Caco-2 (cell line): Measurements from ENCODE around the gene COA3. TPM values are rescaled to one million over a fixed set of nuclear protein-coding genes. Genes with fewer than 3 reads are reported as not detected.

Experiments
- BruUV-seq: library from RNA; stranded (reverse); fragments of 400-500 nt; replicated peaks from 2 replicates; lab custom pipeline; 2021; lab: Mats Ljungman, UMichigan
- CTCF ChIA-PET: fragments of 300-600 bp; sonication (Branson Sonifier 250); formaldehyde crosslinking; loops from one replicate; lab custom pipeline; 2022; ENCODE audit warnings: antibody characterized with exemption; lab: Charles Lee
- POLR2A ChIA-PET: fragments of 300-600 bp; sonication (Branson Sonifier 250); formaldehyde crosslinking; loops from one replicate; lab custom pipeline; 2022; ENCODE audit warnings: antibody characterized with exemption; lab: Charles Lee
- DNase-seq, 2 experiments: peaks; one replicate each; pipeline versions ENCODE4 v3.0.0 to v3.0.0-alpha.2; 2020 to 2022
- H3K27me3 ChIP-seq: replicated peaks from 2 replicates; pipeline ENCODE4 v1.6.0; 2011; ENCODE audit warnings: low read length; ENCODE audit not compliant: control insufficient read depth, insufficient read depth
- H3K36me3 ChIP-seq: 2 replicates; pipeline ENCODE4 v1.5.1; 2011; ENCODE audit warnings: low read length; ENCODE audit not compliant: control insufficient read depth, insufficient read depth
- H3K4me1 ChIP-seq: fragments of 250-450 bp; sonication (Bioruptor Pico); 2 replicates; pipeline ENCODE4 v1.5.1; 2020; ENCODE audit warnings: mild to moderate bottlenecking
- H3K4me3 ChIP-seq: 2 replicates; pipeline ENCODE4 v1.5.1; 2011; ENCODE audit warnings: low read depth, mild to moderate bottlenecking, control low read depth, low read length
- H3K9me3 ChIP-seq: fragments of 250-450 bp; sonication (Bioruptor Pico); 2 replicates; pipeline ENCODE4 v1.5.1; 2020; ENCODE audit warnings: mild to moderate bottlenecking, moderate library complexity
- H3K27ac Mint-ChIP-seq: one replicate; pipeline ENCODE4 v1.8.0; 2022; ENCODE audit warnings: mixed read lengths; ENCODE audit not compliant: unreplicated experiment
- H3K27me3 Mint-ChIP-seq: one replicate; pipeline ENCODE4 v1.8.0; 2022; ENCODE audit warnings: mixed read lengths; ENCODE audit not compliant: insufficient read depth, unreplicated experiment
- H3K36me3 Mint-ChIP-seq: one replicate; pipeline ENCODE4 v1.8.0; 2022; ENCODE audit warnings: mild to moderate bottlenecking, mixed read lengths; ENCODE audit not compliant: insufficient read depth, unreplicated experiment
- H3K4me1 Mint-ChIP-seq: one replicate; pipeline ENCODE4 v1.8.0; 2022; ENCODE audit warnings: low read depth, mixed read lengths; ENCODE audit not compliant: unreplicated experiment
- H3K4me3 Mint-ChIP-seq: one replicate; pipeline ENCODE4 v1.8.0; 2022; ENCODE audit warnings: mild to moderate bottlenecking, moderate library complexity, mixed read lengths; ENCODE audit not compliant: unreplicated experiment
- H3K9me3 Mint-ChIP-seq: one replicate; pipeline ENCODE4 v1.8.0; 2022; ENCODE audit warnings: mixed read lengths; ENCODE audit not compliant: unreplicated experiment
- intact Hi-C: fragments of 100-400 bp; cut with micrococcal nuclease; formaldehyde crosslinking; loops from one replicate; pipeline ENCODE4 v1.10.0; 2022; ENCODE audit not compliant: unreplicated experiment
- total RNA-seq: library from RNA; stranded (reverse); gene quantifications from 2 replicates; pipeline ENCODE4 v1.2.3, GENCODE V29; 2022
- TF ChIP-seq, protein P1 (sequence below), 2 experiments: fragments of 200-600 bp in 1 of 2; IDR thresholded peaks; 1 replicate in 1 of 2; 2 replicates in 1 of 2; pipeline versions ENCODE4 v1.5.1 to v1.8.0; 2011 to 2022; ENCODE audit warnings: antibody characterized with exemption in 1 of 2, control low read depth in 1 of 2, inconsistent platforms in 1 of 2, low read depth in 1 of 2, low read length in 1 of 2, mild to moderate bottlenecking in 1 of 2, moderate library complexity in 1 of 2; ENCODE audit not compliant: insufficient read depth in 1 of 2, severe bottlenecking in 1 of 2, unreplicated experiment in 1 of 2

The COA3 gene
- total RNA-seq, 1 experiment from 2014 or later = 63.6 TPM

DNA sequence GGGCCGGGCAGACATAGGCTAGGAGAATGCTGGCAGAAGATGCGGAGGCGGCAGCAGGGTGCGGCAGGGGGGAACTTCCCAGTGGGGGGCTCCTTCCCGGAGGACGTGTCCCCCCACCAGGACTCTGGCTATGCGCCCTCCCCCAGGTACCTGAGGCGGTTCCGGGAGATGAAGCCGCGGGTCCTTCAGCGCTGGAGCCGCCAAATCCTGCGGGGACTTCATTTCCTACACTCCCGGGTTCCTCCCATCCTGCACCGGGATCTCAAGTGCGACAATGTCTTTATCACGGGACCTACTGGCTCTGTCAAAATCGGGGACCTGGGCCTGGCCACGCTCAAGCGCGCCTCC, 14.7 kb downstream of the COA3 start:
- Histone ChIP-seq H3K36me3 (no peaks in the 10 kb centered on the region; the same call in 1 of the 2 replicates), H3K4me3 (no peak overlapping the region), H3K4me1 (peaks cover 29% of the 10 kb centered on the region), H3K9me3 (no peaks in the 10 kb centered on the region), H3K27me3 (no peaks in the 10 kb centered on the region)
- no peak for DNase-seq
- Mint-ChIP-seq H3K4me3 (no peak overlapping the region), H3K27ac (no peak overlapping the region), H3K27me3 (no peaks in the 10 kb centered on the region), H3K9me3 (no peaks in the 10 kb centered on the region), H3K36me3 (peaks cover 22% of the 10 kb centered on the region), H3K4me1 (peaks cover 19% of the 10 kb centered on the region)
- ChIA-PET CTCF (interaction anchor here (0.9 to 1.8 kb wide), 2 partner anchors 10 to 20 kb away, joined by 3 to 4 read pairs; partner anchors contain the start of gene VPS25), POLR2A (interaction anchor here (0.7 kb wide), 1 partner anchor 40 kb away, joined by 3 read pairs; the partner anchor contains the start of gene BECN1)
- TF ChIP-seq, protein P1, sequence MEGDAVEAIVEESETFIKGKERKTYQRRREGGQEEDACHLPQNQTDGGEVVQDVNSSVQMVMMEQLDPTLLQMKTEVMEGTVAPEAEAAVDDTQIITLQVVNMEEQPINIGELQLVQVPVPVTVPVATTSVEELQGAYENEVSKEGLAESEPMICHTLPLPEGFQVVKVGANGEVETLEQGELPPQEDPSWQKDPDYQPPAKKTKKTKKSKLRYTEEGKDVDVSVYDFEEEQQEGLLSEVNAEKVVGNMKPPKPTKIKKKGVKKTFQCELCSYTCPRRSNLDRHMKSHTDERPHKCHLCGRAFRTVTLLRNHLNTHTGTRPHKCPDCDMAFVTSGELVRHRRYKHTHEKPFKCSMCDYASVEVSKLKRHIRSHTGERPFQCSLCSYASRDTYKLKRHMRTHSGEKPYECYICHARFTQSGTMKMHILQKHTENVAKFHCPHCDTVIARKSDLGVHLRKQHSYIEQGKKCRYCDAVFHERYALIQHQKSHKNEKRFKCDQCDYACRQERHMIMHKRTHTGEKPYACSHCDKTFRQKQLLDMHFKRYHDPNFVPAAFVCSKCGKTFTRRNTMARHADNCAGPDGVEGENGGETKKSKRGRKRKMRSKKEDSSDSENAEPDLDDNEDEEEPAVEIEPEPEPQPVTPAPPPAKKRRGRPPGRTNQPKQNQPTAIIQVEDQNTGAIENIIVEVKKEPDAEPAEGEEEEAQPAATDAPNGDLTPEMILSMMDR (IDR thresholded peaks at IDR 0.05; ENCODE audit: insufficient read depth in 1 of 2, low read depth in 1 of 2, low read length in 1 of 2, severe bottlenecking in 1 of 2, unreplicated experiment in 1 of 2) = no peak
- intact Hi-C loops = loop anchor here (5.0 kb wide), 1 partner anchor 39 kb away; the partner anchor contains the start of gene BECN1
- no TSS peak for BruUV-seq

DNA sequence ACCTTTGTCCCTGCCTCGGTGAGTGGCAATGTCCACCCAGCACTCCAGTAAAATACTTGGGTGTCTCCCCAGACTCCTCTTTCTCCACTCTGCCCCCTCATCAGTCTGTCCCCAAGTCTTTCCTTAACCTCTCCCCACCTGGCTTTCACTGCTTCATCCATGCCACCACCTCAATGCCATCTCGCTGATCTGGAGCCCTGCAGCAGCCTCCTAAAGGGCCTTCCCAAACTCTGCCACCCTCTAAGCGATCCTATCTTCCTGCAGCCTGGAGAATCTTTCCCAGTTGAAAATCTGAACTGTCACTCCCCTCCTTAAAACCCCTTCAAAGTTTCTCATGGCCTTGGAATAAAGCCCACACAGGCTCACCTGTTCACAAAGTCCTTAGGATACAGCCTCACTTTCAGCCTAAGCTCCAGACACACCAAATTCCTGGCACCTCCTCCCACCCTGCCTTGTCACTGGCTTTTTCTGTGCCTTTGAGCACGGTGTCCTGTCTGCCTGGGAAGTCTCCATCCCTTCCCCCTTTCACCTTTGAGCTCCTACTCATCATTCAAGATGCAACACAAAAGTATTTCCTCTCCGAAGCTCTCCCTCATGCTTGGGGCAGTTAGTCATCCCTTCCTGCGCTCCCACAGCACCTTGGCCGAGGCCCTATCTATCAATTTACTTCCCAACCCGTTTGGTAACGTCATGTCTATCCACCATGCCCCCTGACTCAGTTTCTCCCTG, 15.3 kb downstream of the COA3 start:
- TF ChIP-seq, protein P1 (IDR thresholded peaks at IDR 0.05; ENCODE audit: insufficient read depth in 1 of 2, low read depth in 1 of 2, low read length in 1 of 2, severe bottlenecking in 1 of 2, unreplicated experiment in 1 of 2) = no peak
- Histone ChIP-seq H3K36me3 (no peaks in the 10 kb centered on the region; the same call in 1 of the 2 replicates), H3K9me3 (no peaks in the 10 kb centered on the region), H3K4me1 (peaks cover 29% of the 10 kb centered on the region), H3K4me3 (no peak overlapping the region), H3K27me3 (no peaks in the 10 kb centered on the region)
- POLR2A ChIA-PET = interaction anchor here (0.7 kb wide), 1 partner anchor 41 kb away, joined by 3 read pairs; the partner anchor contains the start of gene BECN1
- Mint-ChIP-seq H3K27ac (no peak overlapping the region), H3K4me1 (peaks cover 19% of the 10 kb centered on the region), H3K36me3 (peaks cover 23% of the 10 kb centered on the region), H3K9me3 (no peaks in the 10 kb centered on the region), H3K27me3 (no peaks in the 10 kb centered on the region), H3K4me3 (peak overlapping the region; percentile 40)
- no peak for DNase-seq
- CTCF ChIA-PET = interaction anchor here (0.9 to 1.8 kb wide), 2 partner anchors 10 to 20 kb away, joined by 3 to 4 read pairs; partner anchors contain the start of gene VPS25
- intact Hi-C loops = loop anchor here (5.0 kb wide), 1 partner anchor 39 kb away; the partner anchor contains the start of gene BECN1
- BruUV-seq = no TSS peak

GRCh38 chr17:42782166-42783061, 16.1 kb downstream of the COA3 start:
- no peaks in the 10 kb centered on the region for H3K9me3 Mint-ChIP-seq
- no peak for DNase-seq
- TF ChIP-seq, protein P1 (IDR thresholded peaks at IDR 0.05; ENCODE audit: insufficient read depth in 1 of 2, low read depth in 1 of 2, low read length in 1 of 2, severe bottlenecking in 1 of 2, unreplicated experiment in 1 of 2) = no peak
- H3K27ac Mint-ChIP-seq = no peak overlapping the region
- intact Hi-C loops = loop anchor here (5.0 kb wide), 1 partner anchor 40 kb away; the partner anchor contains the start of gene BECN1
- peaks cover 30% of the 10 kb centered on the region for H3K36me3 Mint-ChIP-seq
- Histone ChIP-seq H3K4me3 (peak overlapping the region; percentile 85), H3K27me3 (no peaks in the 10 kb centered on the region), H3K9me3 (no peaks in the 10 kb centered on the region), H3K4me1 (peaks cover 29% of the 10 kb centered on the region), H3K36me3 (no peaks in the 10 kb centered on the region; the same call in 1 of the 2 replicates)
- ChIA-PET POLR2A (interaction anchor here (0.7 kb wide), 1 partner anchor 22 kb away, joined by 3 read pairs; no protein-coding TSS in a partner anchor), CTCF (interaction anchor here (1.8 kb wide), 1 partner anchor 19 kb away, joined by 4 read pairs; no protein-coding TSS in a partner anchor)
- peaks cover 19% of the 10 kb centered on the region for H3K4me1 Mint-ChIP-seq
- H3K4me3 Mint-ChIP-seq = peak overlapping the region; percentile 76
- no peaks in the 10 kb centered on the region for H3K27me3 Mint-ChIP-seq
- no TSS peak for BruUV-seq
